Caco-2 (cell line): ENCODE data around the gene VPS13C. TPM values are rescaled to one million over a fixed set of nuclear protein-coding genes. Genes with fewer than 3 reads are reported as not detected.

Experiments
- BruUV-seq: library from RNA; stranded (reverse); fragments of 400-500 nt; replicated peaks from 2 replicates; lab custom pipeline; 2021; lab: Mats Ljungman, UMichigan
- CTCF ChIA-PET: fragments of 300-600 bp; sonication (Branson Sonifier 250); formaldehyde crosslinking; loops from one replicate; lab custom pipeline; 2022; ENCODE audit warnings: antibody characterized with exemption; lab: Charles Lee
- POLR2A ChIA-PET: fragments of 300-600 bp; sonication (Branson Sonifier 250); formaldehyde crosslinking; loops from one replicate; lab custom pipeline; 2022; ENCODE audit warnings: antibody characterized with exemption; lab: Charles Lee
- DNase-seq, 2 experiments: peaks; one replicate each; pipeline versions ENCODE4 v3.0.0 to v3.0.0-alpha.2; 2020 to 2022
- H3K27me3 ChIP-seq: replicated peaks from 2 replicates; pipeline ENCODE4 v1.6.0; 2011; ENCODE audit warnings: low read length; ENCODE audit not compliant: control insufficient read depth, insufficient read depth
- H3K36me3 ChIP-seq: 2 replicates; pipeline ENCODE4 v1.5.1; 2011; ENCODE audit warnings: low read length; ENCODE audit not compliant: control insufficient read depth, insufficient read depth
- H3K4me1 ChIP-seq: fragments of 250-450 bp; sonication (Bioruptor Pico); 2 replicates; pipeline ENCODE4 v1.5.1; 2020; ENCODE audit warnings: mild to moderate bottlenecking
- H3K4me3 ChIP-seq: 2 replicates; pipeline ENCODE4 v1.5.1; 2011; ENCODE audit warnings: low read depth, mild to moderate bottlenecking, control low read depth, low read length
- H3K9me3 ChIP-seq: fragments of 250-450 bp; sonication (Bioruptor Pico); 2 replicates; pipeline ENCODE4 v1.5.1; 2020; ENCODE audit warnings: mild to moderate bottlenecking, moderate library complexity
- H3K27ac Mint-ChIP-seq: one replicate; pipeline ENCODE4 v1.8.0; 2022; ENCODE audit warnings: mixed read lengths; ENCODE audit not compliant: unreplicated experiment
- H3K27me3 Mint-ChIP-seq: one replicate; pipeline ENCODE4 v1.8.0; 2022; ENCODE audit warnings: mixed read lengths; ENCODE audit not compliant: insufficient read depth, unreplicated experiment
- H3K36me3 Mint-ChIP-seq: one replicate; pipeline ENCODE4 v1.8.0; 2022; ENCODE audit warnings: mild to moderate bottlenecking, mixed read lengths; ENCODE audit not compliant: insufficient read depth, unreplicated experiment
- H3K4me1 Mint-ChIP-seq: one replicate; pipeline ENCODE4 v1.8.0; 2022; ENCODE audit warnings: low read depth, mixed read lengths; ENCODE audit not compliant: unreplicated experiment
- H3K4me3 Mint-ChIP-seq: one replicate; pipeline ENCODE4 v1.8.0; 2022; ENCODE audit warnings: mild to moderate bottlenecking, moderate library complexity, mixed read lengths; ENCODE audit not compliant: unreplicated experiment
- H3K9me3 Mint-ChIP-seq: one replicate; pipeline ENCODE4 v1.8.0; 2022; ENCODE audit warnings: mixed read lengths; ENCODE audit not compliant: unreplicated experiment
- CTCF ChIP-seq, 2 experiments: fragments of 200-600 bp in 1 of 2; IDR thresholded peaks; 1 replicate in 1 of 2; 2 replicates in 1 of 2; pipeline versions ENCODE4 v1.5.1 to v1.8.0; 2011 to 2022; ENCODE audit warnings: antibody characterized with exemption in 1 of 2, control low read depth in 1 of 2, inconsistent platforms in 1 of 2, low read depth in 1 of 2, low read length in 1 of 2, mild to moderate bottlenecking in 1 of 2, moderate library complexity in 1 of 2; ENCODE audit not compliant: insufficient read depth in 1 of 2, severe bottlenecking in 1 of 2, unreplicated experiment in 1 of 2
- intact Hi-C: fragments of 100-400 bp; cut with micrococcal nuclease; formaldehyde crosslinking; loops from one replicate; pipeline ENCODE4 v1.10.0; 2022; ENCODE audit not compliant: unreplicated experiment
- total RNA-seq: library from RNA; stranded (reverse); gene quantifications from 2 replicates; pipeline ENCODE4 v1.2.3, GENCODE V29; 2022

Gene VPS13C
- total RNA-seq, 1 experiment from 2014 or later = 42.4 TPM

- no TSS peak for BruUV-seq
- ChIA-PET CTCF (no interaction called here), POLR2A (no interaction called here)
Observed at GRCh38 chr15:61820212-61820611, 240.0 kb downstream of the VPS13C start.

DNA sequence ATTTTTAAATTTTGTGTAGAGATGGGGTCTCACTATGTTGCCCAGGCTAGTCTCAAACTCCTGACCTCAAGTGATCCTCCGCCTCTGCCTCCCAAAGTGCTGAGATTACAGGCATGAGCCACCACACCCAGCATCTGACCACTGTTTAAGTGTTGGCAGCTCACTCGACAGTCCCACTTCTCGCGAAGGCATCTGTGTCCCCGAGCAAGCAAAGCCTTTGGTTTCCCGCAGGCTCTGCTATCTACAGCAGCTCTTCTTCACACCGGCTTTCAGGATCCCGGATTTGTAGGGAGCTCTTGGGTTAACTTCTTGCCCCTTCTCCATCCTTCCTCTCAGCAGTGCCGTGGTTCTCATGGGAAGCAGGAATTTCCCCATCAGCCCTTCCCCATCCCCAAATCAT, 240.9 kb downstream of the VPS13C start:
- Mint-ChIP-seq H3K36me3 (no peaks in the 10 kb centered on the region), H3K9me3 (no peaks in the 10 kb centered on the region), H3K27ac (no peak overlapping the region), H3K27me3 (peaks cover 29% of the 10 kb centered on the region), H3K4me3 (no peak overlapping the region), H3K4me1 (no peaks in the 10 kb centered on the region)
- Histone ChIP-seq H3K27me3 (no peaks in the 10 kb centered on the region), H3K4me3 (no peak overlapping the region), H3K4me1 (no peaks in the 10 kb centered on the region), H3K9me3 (no peaks in the 10 kb centered on the region), H3K36me3 (no peaks in the 10 kb centered on the region)
- no peak for TF ChIP-seq CTCF (IDR thresholded peaks at IDR 0.05; ENCODE audit: insufficient read depth in 1 of 2, low read depth in 1 of 2, low read length in 1 of 2, severe bottlenecking in 1 of 2, unreplicated experiment in 1 of 2)
- POLR2A ChIA-PET = no interaction called here
- intact Hi-C loops = no loop called here
- CTCF ChIA-PET = no interaction called here
- BruUV-seq = no TSS peak
- DNase-seq = no peak

More at GRCh38 chr15:61820212-61820611, 240.0 kb downstream of the VPS13C start:
- Histone ChIP-seq H3K27me3 (no peaks in the 10 kb centered on the region; the same call in 1 of the 2 replicates), H3K9me3 (no peaks in the 10 kb centered on the region), H3K36me3 (no peaks in the 10 kb centered on the region), H3K4me3 (no peak overlapping the region), H3K4me1 (no peaks in the 10 kb centered on the region)
- Mint-ChIP-seq H3K4me3 (no peak overlapping the region), H3K4me1 (no peaks in the 10 kb centered on the region), H3K27ac (no peak overlapping the region), H3K9me3 (no peaks in the 10 kb centered on the region), H3K27me3 (peaks cover 23% of the 10 kb centered on the region), H3K36me3 (no peaks in the 10 kb centered on the region)
- intact Hi-C loops = no loop called here
- no peak for TF ChIP-seq CTCF (IDR thresholded peaks at IDR 0.05; ENCODE audit: insufficient read depth in 1 of 2, low read depth in 1 of 2, low read length in 1 of 2, severe bottlenecking in 1 of 2, unreplicated experiment in 1 of 2)
- no peak for DNase-seq

DNA sequence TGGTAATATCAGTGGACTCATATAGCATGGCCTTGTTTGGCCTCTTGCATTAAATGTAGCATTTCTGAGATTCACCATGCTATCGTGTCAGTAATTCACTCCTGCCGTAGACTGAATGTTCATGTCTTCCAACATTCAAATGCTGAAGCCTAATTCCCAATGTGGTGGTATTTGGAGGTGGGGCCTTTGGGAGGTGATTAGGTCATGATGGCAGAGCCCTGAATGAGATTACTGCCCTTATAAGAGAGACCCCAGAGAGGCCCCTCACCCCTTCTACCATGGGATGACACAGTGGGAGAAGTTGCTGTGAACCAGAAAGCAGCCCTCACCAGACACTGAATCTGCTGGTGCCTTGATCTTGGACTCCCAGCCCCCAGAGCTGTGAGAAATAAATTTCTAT, 241.4 kb downstream of the VPS13C start:
- peaks cover 32% of the 10 kb centered on the region for H3K27me3 Mint-ChIP-seq
- no peaks in the 10 kb centered on the region for H3K27me3 ChIP-seq
- ChIA-PET CTCF (no interaction called here), POLR2A (no interaction called here)
- no peak for DNase-seq
- no peak for TF ChIP-seq CTCF (IDR thresholded peaks at IDR 0.05; ENCODE audit: insufficient read depth in 1 of 2, low read depth in 1 of 2, low read length in 1 of 2, severe bottlenecking in 1 of 2, unreplicated experiment in 1 of 2)
- no peak overlapping the region for H3K27ac Mint-ChIP-seq
- no peaks in the 10 kb centered on the region for H3K9me3 ChIP-seq
- H3K9me3 Mint-ChIP-seq = no peaks in the 10 kb centered on the region
- intact Hi-C loops = no loop called here
- H3K4me3 ChIP-seq = no peak overlapping the region
- BruUV-seq = no TSS peak
- no peaks in the 10 kb centered on the region for H3K36me3 Mint-ChIP-seq
- H3K4me1 ChIP-seq = no peaks in the 10 kb centered on the region
- no peaks in the 10 kb centered on the region for H3K4me1 Mint-ChIP-seq
- no peaks in the 10 kb centered on the region for H3K36me3 ChIP-seq
- H3K4me3 Mint-ChIP-seq = no peak overlapping the region
